DMS153 treated with DMSO at 0.1 percent for 48 hours (cell line): ENCODE results near the gene CERS4.
"Not testable (repeated sequence)": the region's sequence is repeated elsewhere in the genome, so short reads cannot be mapped to it uniquely, and the experiment has no call there.

Source experiments
- DNase-seq: peaks from one replicate; lab custom pipeline; 2025; ENCODE audit not compliant: unreplicated experiment; lab: John Stamatoyannopoulos, UW

CERS4 gene

GRCh38 chr19:8209462-8210378, 550 bp downstream of the CERS4 start:
- DNase-seq, result no peak

GRCh38 chr19:8210421-8211101, 1.4 kb downstream of the CERS4 start:
- no peak for DNase-seq

GRCh38 chr19:8212212-8212611, 3.0 kb downstream of the CERS4 start:
- DNase-seq, result no peak

- no peak for DNase-seq
Measured at GRCh38 chr19:8212916-8213315, 3.7 kb downstream of the CERS4 start.

GRCh38 chr19:8213827-8214672, 4.9 kb downstream of the CERS4 start:
- DNase-seq, result no peak

GRCh38 chr19:8214802-8215201, 5.6 kb downstream of the CERS4 start:
- no peak for DNase-seq

GRCh38 chr19:8215783-8216182, 6.6 kb downstream of the CERS4 start:
- DNase-seq, result no peak

- DNase-seq, result no peak
Measured at GRCh38 chr19:8216357-8216756, 7.2 kb downstream of the CERS4 start.

- DNase-seq, result not testable (repeated sequence)
Measured at GRCh38 chr19:8218127-8218526, 9.0 kb downstream of the CERS4 start.

GRCh38 chr19:8220481-8220880, 11.3 kb downstream of the CERS4 start:
- DNase-seq, result no peak

GRCh38 chr19:8221161-8221560, 12.0 kb downstream of the CERS4 start:
- DNase-seq, result no peak

- DNase-seq, result not testable (repeated sequence)
Measured at GRCh38 chr19:8223442-8223841, 14.3 kb downstream of the CERS4 start.

- no peak for DNase-seq
Measured at GRCh38 chr19:8224394-8225145, 15.4 kb downstream of the CERS4 start.

- DNase-seq, result no peak
Measured at GRCh38 chr19:8231073-8231604, 22.0 kb downstream of the CERS4 start.

- DNase-seq, result no peak
Measured at GRCh38 chr19:8233370-8233769, 24.2 kb downstream of the CERS4 start.

- no peak for DNase-seq
Measured at GRCh38 chr19:8237026-8237425, 27.9 kb downstream of the CERS4 start.

- DNase-seq, result no peak
Measured at GRCh38 chr19:8238251-8238650, 29.1 kb downstream of the CERS4 start.

- DNase-seq, result no peak
Measured at GRCh38 chr19:8239528-8240273, 30.5 kb downstream of the CERS4 start.
